Stromal cell of bone marrow (primary cell): ENCODE data around the gene CEP295NL.
A peak's percentile ranks its signal among the peaks of the same experiment; 100 is the strongest.

Experiments used
- DNase-seq: peaks from one replicate; pipeline ENCODE4 v3.0.0-alpha.2; 2012; ENCODE audit warnings: low read depth

The CEP295NL gene

DNA sequence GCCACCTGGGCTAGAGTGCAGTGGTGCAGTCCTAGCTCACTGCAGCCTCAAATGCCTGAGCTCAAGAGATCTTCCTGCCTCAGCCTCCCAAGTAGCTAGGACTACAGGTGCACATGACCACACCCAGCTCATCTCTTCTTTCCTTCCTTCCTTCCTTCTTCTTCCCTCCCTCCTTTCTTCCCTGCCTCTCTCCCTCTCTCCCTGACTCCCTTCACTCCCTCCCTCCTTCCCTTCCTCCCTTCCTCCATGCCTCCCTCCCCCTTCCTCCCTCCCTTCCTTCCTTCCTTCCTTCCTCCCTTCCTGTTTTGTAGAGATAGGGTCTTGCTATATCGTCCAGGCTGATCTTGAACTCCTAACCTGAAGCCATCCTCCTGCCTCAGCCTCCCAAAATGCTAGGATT, 38.9 kb downstream of the CEP295NL start:
- no peak for DNase-seq

DNA sequence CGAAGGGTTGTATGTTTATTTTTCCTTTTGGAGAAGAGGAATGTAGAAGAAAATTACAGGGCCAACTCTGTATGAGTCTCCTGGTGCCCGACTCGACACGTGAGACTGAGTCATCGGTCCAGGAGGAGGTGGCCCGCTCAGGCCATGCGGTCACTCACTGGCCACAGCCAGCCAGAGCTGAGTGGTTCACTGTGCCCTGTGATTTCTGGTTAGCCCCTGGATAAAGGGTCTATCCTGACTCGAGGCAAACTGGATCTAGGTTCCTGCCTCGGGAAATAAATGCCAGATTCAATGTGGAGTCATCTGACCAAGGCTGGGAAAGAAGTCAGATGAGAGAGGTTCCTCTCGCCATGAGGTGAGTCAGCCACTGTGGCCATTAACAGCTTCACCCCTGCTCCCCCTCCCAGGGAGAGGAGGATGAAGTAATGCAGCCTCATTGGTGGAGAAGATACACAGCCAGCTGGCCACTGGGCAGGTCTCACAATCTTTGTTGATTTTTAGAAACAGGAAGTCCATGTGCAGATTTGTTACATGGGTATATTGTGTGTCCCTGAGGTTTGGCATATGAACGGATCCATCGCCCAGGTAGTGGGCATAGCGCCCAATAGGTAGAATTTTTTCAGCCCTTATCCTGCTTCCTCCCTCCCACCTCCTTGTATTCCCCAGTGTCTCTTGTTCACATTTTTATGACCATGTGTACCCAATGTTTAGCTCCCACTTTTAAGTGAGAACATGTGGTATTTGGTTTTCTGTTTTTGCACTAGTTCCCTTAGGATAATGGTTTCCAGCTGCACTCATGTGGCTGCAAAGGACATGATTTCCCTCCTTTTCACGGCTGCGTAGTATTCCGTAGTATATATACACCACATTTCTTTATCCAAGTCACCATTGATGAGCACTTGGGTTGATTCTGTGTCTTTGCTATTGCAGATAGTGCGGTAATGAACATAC, 40.7 kb downstream of the CEP295NL start:
- peak; percentile 99 for DNase-seq

GRCh38 chr17:78861229-78861628, 41.8 kb downstream of the CEP295NL start:
- DNase-seq = no peak

GRCh38 chr17:78859051-78859450, 44.0 kb downstream of the CEP295NL start:
- DNase-seq = no peak

GRCh38 chr17:78857266-78857665, 45.7 kb downstream of the CEP295NL start:
- no peak for DNase-seq

DNA sequence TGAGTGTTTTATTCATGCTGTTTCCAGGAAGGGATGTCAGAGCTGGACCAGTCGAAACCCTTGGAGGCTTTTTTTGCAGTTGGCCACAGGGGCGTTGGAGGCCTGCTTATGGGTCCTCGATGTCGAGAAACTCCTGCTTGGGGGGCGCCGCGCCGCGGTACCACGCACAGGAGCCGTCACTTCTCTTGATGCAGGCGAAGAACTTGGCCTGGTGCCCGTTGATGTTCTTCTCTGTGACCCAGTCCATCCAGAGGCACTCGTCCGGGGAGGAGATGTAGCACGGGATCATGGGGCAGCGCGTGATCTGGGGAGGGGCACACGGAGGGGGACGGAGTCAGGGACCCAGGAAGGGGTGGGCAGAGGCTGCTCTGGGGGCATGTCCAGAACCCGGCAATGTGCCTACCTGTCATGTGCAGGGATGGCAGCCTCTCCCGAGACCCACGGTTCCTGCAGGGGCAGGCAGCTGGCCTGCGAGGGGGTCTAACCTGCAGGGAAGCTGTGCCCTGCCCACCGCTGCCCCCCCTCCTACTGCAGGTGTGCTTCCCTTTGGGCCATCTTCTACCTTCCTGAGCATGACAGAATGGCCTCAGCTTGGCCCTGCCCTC, 47.3 kb downstream of the CEP295NL start:
- no peak for DNase-seq

- no peak for DNase-seq
Measured at GRCh38 chr17:78854508-78854907, 48.5 kb downstream of the CEP295NL start.

DNA sequence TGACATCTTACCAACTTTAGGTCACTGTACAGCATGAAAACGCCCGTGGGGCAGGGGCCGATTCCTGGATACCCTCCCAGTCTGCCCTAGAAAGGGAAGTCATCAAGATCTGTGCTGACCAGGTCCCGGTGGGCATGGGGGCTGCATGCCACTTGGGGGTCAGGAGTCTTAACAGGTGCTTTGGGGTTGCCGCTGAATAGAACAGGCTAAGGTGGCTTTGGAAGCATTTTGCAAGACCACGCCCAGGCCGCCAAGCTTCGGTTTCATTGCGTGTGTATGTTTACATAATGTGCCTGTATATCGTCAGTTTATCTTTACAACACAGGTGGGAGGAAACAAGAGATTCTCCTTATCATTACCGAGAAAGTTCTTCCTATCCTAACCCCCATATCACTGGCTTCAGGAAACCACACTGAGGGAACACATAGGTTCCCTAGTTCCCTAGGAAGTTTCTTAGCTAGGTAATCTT, 49.0 kb downstream of the CEP295NL start:
- DNase-seq = no peak

DNA sequence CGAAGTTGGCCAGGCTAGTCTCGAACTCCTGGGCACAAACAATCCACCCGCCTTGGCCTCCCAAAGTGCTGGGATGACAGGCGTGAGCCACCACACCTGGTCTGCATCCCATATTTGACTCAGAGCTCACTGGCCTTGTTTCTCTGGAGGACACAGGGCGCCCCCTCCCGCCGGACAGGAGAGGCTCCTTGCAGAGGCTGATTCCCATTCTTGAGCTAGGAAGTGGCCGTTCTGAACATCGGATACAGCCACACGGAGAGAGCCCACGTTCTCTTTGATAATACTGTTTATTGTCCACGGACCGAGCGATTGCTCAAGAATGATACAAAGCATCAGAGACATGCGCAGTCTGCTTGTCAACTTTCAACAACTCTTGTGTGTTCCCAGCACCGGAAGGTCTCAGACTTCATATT, 50.3 kb downstream of the CEP295NL start:
- DNase-seq = no peak

GRCh38 chr17:78849026-78849425, 54.0 kb downstream of the CEP295NL start:
- no peak for DNase-seq

DNA sequence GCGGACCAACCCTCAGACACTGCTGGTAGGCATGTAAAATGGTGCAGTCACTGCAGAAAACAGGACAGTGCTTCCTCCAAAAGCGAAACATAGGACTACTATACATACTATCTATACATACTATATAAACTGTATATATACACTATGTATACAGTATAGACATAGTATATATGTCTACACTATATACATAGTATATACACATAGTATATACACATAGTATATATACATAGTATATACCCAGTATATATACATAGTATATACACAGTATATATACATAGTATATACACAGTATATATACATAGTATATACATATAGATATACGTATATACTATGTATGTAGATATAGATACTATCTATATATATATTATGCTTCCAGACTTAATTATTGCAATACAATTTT, 55.9 kb downstream of the CEP295NL start:
- no peak for DNase-seq

- DNase-seq = no peak
Measured at GRCh38 chr17:78844301-78845005, 58.5 kb downstream of the CEP295NL start.

- DNase-seq = no peak
Measured at GRCh38 chr17:78842881-78843565, 60.0 kb downstream of the CEP295NL start.

DNA sequence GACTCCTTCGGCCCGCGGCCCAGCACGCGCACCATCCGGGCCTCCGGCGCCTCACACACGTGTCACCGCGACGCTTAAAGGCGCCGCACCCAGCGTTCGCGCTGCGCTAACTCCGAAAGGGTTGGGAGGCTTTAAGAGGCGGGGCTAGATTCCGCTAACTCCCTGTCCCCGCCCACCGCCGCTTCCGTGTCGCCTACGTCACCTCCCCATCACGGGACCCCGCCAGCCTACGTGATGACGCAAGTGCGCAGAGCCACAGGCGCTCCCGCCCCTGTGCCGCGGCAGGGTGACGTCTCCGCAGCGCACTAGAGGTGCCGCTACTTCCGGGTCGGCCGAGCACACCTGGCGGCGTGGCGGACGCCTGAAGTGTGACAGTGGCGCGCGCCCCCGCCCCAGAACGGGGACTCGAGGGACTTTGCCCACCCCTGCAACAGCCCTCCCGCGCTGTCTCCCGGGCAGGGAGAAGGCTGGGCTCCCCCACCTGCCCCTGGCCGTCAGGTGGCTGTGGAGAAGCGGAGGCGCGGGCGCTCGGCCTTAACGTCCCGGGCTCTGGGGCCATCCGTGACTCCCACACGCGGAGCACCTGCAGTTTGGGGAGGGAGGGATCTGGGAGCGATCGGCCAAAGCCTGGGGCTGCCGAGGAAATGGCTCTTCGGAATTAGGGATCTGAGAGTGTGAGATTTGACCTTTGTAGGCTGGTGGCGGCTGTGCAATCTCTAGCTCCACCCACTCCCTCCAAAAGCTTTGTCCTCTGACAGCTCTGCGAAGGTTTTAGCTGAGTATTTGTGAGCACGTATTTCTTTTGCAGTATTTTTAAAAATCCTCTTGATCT, 62.0 kb downstream of the CEP295NL start, which contains the start of gene USP36:
Gene USP36 (minus strand): TSS at position 35 of the 832 bp plus-strand sequence. CDS start 4,451 bp downstream, outside the sequence.
- peak; percentile 97 for DNase-seq
